22Rv1 (cell line): ENCODE measurements around the gene SLC27A3.

Source experiments
- ZFX ChIP-seq: fragments of 450-650 bp; IDR thresholded peaks from 2 replicates; pipeline ENCODE4 v1.6.1; 2017; ENCODE audit warnings: antibody characterized with exemption, borderline replicate concordance
- TF ChIP-seq, protein P1 (sequence below): fragments of 450-650 bp; IDR thresholded peaks from 2 replicates; pipeline ENCODE4 v1.5.1; 2017; ENCODE audit warnings: mild to moderate bottlenecking

GRCh38 chr1:153778051-153778823 lies 3.0 kb downstream of the SLC27A3 start:
- TF ChIP-seq, protein P1, sequence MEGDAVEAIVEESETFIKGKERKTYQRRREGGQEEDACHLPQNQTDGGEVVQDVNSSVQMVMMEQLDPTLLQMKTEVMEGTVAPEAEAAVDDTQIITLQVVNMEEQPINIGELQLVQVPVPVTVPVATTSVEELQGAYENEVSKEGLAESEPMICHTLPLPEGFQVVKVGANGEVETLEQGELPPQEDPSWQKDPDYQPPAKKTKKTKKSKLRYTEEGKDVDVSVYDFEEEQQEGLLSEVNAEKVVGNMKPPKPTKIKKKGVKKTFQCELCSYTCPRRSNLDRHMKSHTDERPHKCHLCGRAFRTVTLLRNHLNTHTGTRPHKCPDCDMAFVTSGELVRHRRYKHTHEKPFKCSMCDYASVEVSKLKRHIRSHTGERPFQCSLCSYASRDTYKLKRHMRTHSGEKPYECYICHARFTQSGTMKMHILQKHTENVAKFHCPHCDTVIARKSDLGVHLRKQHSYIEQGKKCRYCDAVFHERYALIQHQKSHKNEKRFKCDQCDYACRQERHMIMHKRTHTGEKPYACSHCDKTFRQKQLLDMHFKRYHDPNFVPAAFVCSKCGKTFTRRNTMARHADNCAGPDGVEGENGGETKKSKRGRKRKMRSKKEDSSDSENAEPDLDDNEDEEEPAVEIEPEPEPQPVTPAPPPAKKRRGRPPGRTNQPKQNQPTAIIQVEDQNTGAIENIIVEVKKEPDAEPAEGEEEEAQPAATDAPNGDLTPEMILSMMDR = no peak
- no peak for TF ChIP-seq ZFX
